T47D (cell line): Measurements from ENCODE around the gene PTPA.
"Not testable (repeated sequence)": the region's sequence is repeated elsewhere in the genome, so short reads cannot be mapped to it uniquely, and the experiment has no call there.

ENCODE experiments used
- DNase-seq, 2 experiments: peaks; one replicate each; pipeline versions ENCODE4 v3.0.0 to v3.0.0-alpha.2; 2011 to 2012; ENCODE audit warnings: low read depth in 1 of 2, low spot score in 1 of 2
- JUND ChIP-seq: IDR thresholded peaks from 2 replicates; pipeline ENCODE4 v1.6.1; 2012; ENCODE audit warnings: low read depth
- in situ Hi-C: cut with HindIII; loops from 2 replicates; pipeline ENCODE4 v1.10.0; 2016; ENCODE audit warnings: low sequenced_read_pairs, low pct_unique_long_range_greater_than_20kb

PTPA gene

GRCh38 chr9:129184596-129185122 lies 73.4 kb downstream of the PTPA start:
- no peak for TF ChIP-seq JUND
- in situ Hi-C loops, result no loop called here
- no peak for DNase-seq

GRCh38 chr9:129185402-129185801 lies 74.2 kb downstream of the PTPA start:
- no peak for DNase-seq
- in situ Hi-C loops, result no loop called here
- TF ChIP-seq JUND, result no peak

GRCh38 chr9:129185991-129186390 lies 74.8 kb downstream of the PTPA start:
- TF ChIP-seq JUND, result no peak
- in situ Hi-C loops, result no loop called here
- no peak for DNase-seq

GRCh38 chr9:129187042-129187441 lies 75.8 kb downstream of the PTPA start:
- in situ Hi-C loops, result no loop called here
- DNase-seq, result no peak
- no peak for TF ChIP-seq JUND

- DNase-seq, in situ Hi-C loops: not testable (repeated sequence)
These were observed 78.8 kb downstream of the PTPA start for GRCh38 chr9:129189971-129190370.

GRCh38 chr9:129191234-129191633 lies 80.0 kb downstream of the PTPA start:
- no peak for TF ChIP-seq JUND
- DNase-seq, result no peak
- in situ Hi-C loops, result no loop called here

GRCh38 chr9:129193655-129194054 lies 82.4 kb downstream of the PTPA start:
- peak in 1 of 2 experiments; percentile 94 for DNase-seq
- TF ChIP-seq JUND, result no peak
- in situ Hi-C loops, result no loop called here

GRCh38 chr9:129194221-129194620 lies 83.0 kb downstream of the PTPA start:
- no peak for DNase-seq
- in situ Hi-C loops, result no loop called here
- no peak for TF ChIP-seq JUND

- in situ Hi-C loops, result no loop called here
- DNase-seq, result no peak
- no peak for TF ChIP-seq JUND
These were observed 84.4 kb downstream of the PTPA start for GRCh38 chr9:129195606-129196005.

GRCh38 chr9:129197045-129197444 lies 85.8 kb downstream of the PTPA start:
- DNase-seq, in situ Hi-C loops: not testable (repeated sequence)

GRCh38 chr9:129197978-129198318 lies 86.7 kb downstream of the PTPA start:
- no peak for TF ChIP-seq JUND
- no peak for DNase-seq
- in situ Hi-C loops, result no loop called here
